CD14-positive monocyte (primary cell): Measurements from ENCODE around the gene FAT1. TPM values are rescaled to one million over a fixed set of nuclear protein-coding genes. Genes with fewer than 3 reads are reported as not detected.

Experiments used
- DNase-seq, 3 donors: peaks; one replicate each; pipeline ENCODE4 v3.0.0-alpha.2; 2011 to 2022
- H2AFZ ChIP-seq: 2 replicates; pipeline ENCODE4 v1.6.0; 2012; ENCODE audit warnings: mild to moderate bottlenecking, low read depth, low read length, inconsistent platforms; ENCODE audit not compliant: insufficient read depth, poor library complexity, severe bottlenecking
- H3K27ac ChIP-seq, 2 donors: 1 replicate in 1 of 2; 2 replicates in 1 of 2; pipeline ENCODE4 v1.5.1; 2012 to 2013; ENCODE audit warnings: low read length in 2 of 2, control low read depth in 1 of 2, inconsistent platforms in 1 of 2, low read depth in 1 of 2, mild to moderate bottlenecking in 1 of 2
- H3K27me3 ChIP-seq, 2 donors: one replicate each; pipeline versions ENCODE4 v1.6.0 to v1.6.1; 2011 to 2013; ENCODE audit warnings: low read length in 2 of 2; ENCODE audit not compliant: control insufficient read depth in 2 of 2, insufficient read depth in 2 of 2
- H3K36me3 ChIP-seq, 2 donors: replicated peaks in 1 of 2; 1 replicate in 1 of 2; 2 replicates in 1 of 2; pipeline versions ENCODE4 v1.5.1 to v1.6.1; 2012 to 2013; ENCODE audit warnings: low read length in 2 of 2, control low read depth in 1 of 2, inconsistent platforms in 1 of 2, mild to moderate bottlenecking in 1 of 2; ENCODE audit not compliant: insufficient read depth in 2 of 2, control insufficient read depth in 1 of 2
- H3K4me1 ChIP-seq, 2 donors: 1 replicate in 1 of 2; 2 replicates in 1 of 2; pipeline versions ENCODE4 v1.5.1 to v1.6.1; 2012 to 2013; ENCODE audit warnings: low read length in 2 of 2, control low read depth in 1 of 2, inconsistent platforms in 1 of 2, mild to moderate bottlenecking in 1 of 2, moderate library complexity in 1 of 2; ENCODE audit not compliant: insufficient read depth in 2 of 2, control insufficient read depth in 1 of 2
- H3K4me2 ChIP-seq: replicated peaks from 2 replicates; pipeline ENCODE3; 2012; ENCODE audit warnings: low read length, moderate library complexity, mild to moderate bottlenecking; ENCODE audit not compliant: poor library complexity, severe bottlenecking; ENCODE audit errors: extremely low read depth
- H3K4me3 ChIP-seq, 3 experiments: fragments of 200-600 bp in 1 of 3; sonication (generic) in 1 of 3; replicated peaks in 1 of 3; 1 replicate in 2 of 3; 2 replicates in 1 of 3; pipeline ENCODE4 v1.5.1; 2011 to 2013; ENCODE audit warnings: low read length in 3 of 3, mild to moderate bottlenecking in 3 of 3, control low read depth in 2 of 3, low read depth in 2 of 3, inconsistent platforms in 1 of 3, moderate library complexity in 1 of 3
- H3K79me2 ChIP-seq: 2 replicates; pipeline ENCODE4 v1.6.0; 2012; ENCODE audit warnings: mild to moderate bottlenecking, control low read depth, inconsistent platforms, low read length, moderate library complexity; ENCODE audit not compliant: insufficient read depth
- H3K9ac ChIP-seq: 2 replicates; pipeline ENCODE4 v1.6.0; 2017; ENCODE audit warnings: low read length, mild to moderate bottlenecking; ENCODE audit not compliant: insufficient read depth, poor library complexity, severe bottlenecking
- H3K9me3 ChIP-seq, 2 donors: replicated peaks in 1 of 2; 1 replicate in 1 of 2; 2 replicates in 1 of 2; pipeline versions ENCODE4 v1.5.1 to v1.6.1; 2012 to 2013; ENCODE audit warnings: low read length in 2 of 2, control low read depth in 1 of 2; ENCODE audit not compliant: control insufficient read depth in 1 of 2, insufficient read depth in 1 of 2
- H4K20me1 ChIP-seq: 2 replicates; pipeline ENCODE4 v1.6.0; 2012; ENCODE audit warnings: mild to moderate bottlenecking, low read length, control low read depth, moderate library complexity; ENCODE audit not compliant: insufficient read depth
- H3K27ac Mint-ChIP-seq, 7 donors: one replicate each; pipeline ENCODE4 v1.8.0; 2020; ENCODE audit warnings: mild to moderate bottlenecking in 7 of 7, mixed read lengths in 7 of 7, moderate library complexity in 6 of 7, inconsistent platforms in 2 of 7
- H3K27me3 Mint-ChIP-seq, 3 donors: one replicate each; pipeline ENCODE4 v1.8.0; 2021 to 2022; ENCODE audit warnings: low read depth in 3 of 3, mild to moderate bottlenecking in 3 of 3, mixed read lengths in 3 of 3, moderate library complexity in 3 of 3, inconsistent platforms in 1 of 3
- H3K36me3 Mint-ChIP-seq, 2 donors: one replicate each; pipeline ENCODE4 v1.8.0; 2020; ENCODE audit warnings: mixed read lengths in 2 of 2, inconsistent platforms in 1 of 2, mild to moderate bottlenecking in 1 of 2
- H3K4me1 Mint-ChIP-seq: one replicate; pipeline ENCODE4 v1.8.0; 2020; ENCODE audit warnings: mild to moderate bottlenecking, mixed read lengths
- H3K4me3 Mint-ChIP-seq, 2 donors: one replicate each; pipeline ENCODE4 v1.8.0; 2020; ENCODE audit warnings: mild to moderate bottlenecking in 2 of 2, mixed read lengths in 2 of 2, moderate library complexity in 1 of 2
- H3K9me3 Mint-ChIP-seq, 7 donors: one replicate each; pipeline ENCODE4 v1.8.0; 2020 to 2022; ENCODE audit warnings: mixed read lengths in 7 of 7, mild to moderate bottlenecking in 6 of 7, moderate library complexity in 6 of 7, inconsistent platforms in 2 of 7
- WGBS: methylation state at CpG from one replicate; pipeline ENCODE4 v1.1.5; 2013; ENCODE audit warnings: missing lambda C conversion rate; ENCODE audit not compliant: insufficient coverage; 5-methylcytosine and 5-hydroxymethylcytosine counted together
- intact Hi-C, 2 donors: fragments of 100-400 bp; cut with micrococcal nuclease; formaldehyde crosslinking; loops; one replicate each; pipeline versions ENCODE4 v1.15.0 to v1.15.1; 2023
- polyA plus RNA-seq, 3 donors: library from polyadenylated mRNA; depleted of rRNA in 1 of 3; unstranded in 2 of 3; stranded (reverse) in 1 of 3; fragments of 300-500 nt in 2 of 3; fragments of >200 nt in 1 of 3; fragmentation: Illumina TruSeq in 2 of 3; gene quantifications; 1 replicate in 2 of 3; 2 replicates in 1 of 3; pipeline ENCODE4 v1.2.3, GENCODE V29; 2012 to 2021
- TF ChIP-seq, protein P1 (sequence below): fragments of 200-600 bp; IDR thresholded peaks from one replicate; pipeline ENCODE4 v1.8.0; 2022; ENCODE audit warnings: antibody characterized with exemption, mild to moderate bottlenecking

The FAT1 gene
- polyA plus RNA-seq, 3 donors: not detected

DNA sequence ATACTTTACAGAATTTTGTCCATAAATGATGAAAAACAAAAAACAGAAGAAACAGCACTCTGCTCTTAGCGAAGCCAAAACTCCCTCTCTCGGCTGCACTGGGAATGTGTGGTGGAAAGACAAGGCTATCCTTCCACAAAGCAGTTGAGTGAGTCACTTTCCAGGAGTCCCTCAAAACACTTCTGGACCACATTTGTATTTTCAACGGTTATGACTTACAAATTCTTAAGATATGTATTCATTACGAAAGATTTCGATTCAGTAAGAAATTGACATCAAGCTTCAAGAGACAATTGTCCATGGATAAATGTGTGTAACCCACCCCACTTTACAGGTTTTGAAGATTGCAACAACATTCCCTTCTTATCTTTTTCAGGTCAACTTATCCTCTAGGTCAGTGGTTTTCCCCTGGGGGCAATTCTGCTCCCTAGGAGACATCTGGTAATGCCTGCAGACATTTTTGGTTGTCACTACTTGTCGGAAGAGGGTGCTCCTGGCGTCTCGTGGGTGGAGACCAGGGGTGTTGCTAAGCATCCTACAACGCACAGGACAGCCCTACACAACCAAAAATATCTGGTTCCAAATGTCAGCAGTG is 101.6 kb downstream of the FAT1 start:
- Histone ChIP-seq H3K79me2 (no peaks in the 10 kb centered on the region), H3K27ac (no peak overlapping the region), H3K4me2 (no peak overlapping the region), H3K9me3 (peaks cover 0 to 12% of the 10 kb centered on the region in 2 donors), H4K20me1 (no peaks in the 10 kb centered on the region), H3K36me3 (no peaks in the 10 kb centered on the region), H3K27me3 (no peaks in the 10 kb centered on the region), H3K4me3 (no peak overlapping the region), H3K4me1 (no peaks in the 10 kb centered on the region), H2AFZ (no peak overlapping the region), H3K9ac (no peak overlapping the region)
- Mint-ChIP-seq H3K27me3 (no peaks in the 10 kb centered on the region), H3K4me3 (no peak overlapping the region), H3K36me3 (no peaks in the 10 kb centered on the region), H3K27ac (no peak overlapping the region), H3K9me3 (peaks cover 0 to 7% (median 4%) of the 10 kb centered on the region in 7 donors), H3K4me1 (no peaks in the 10 kb centered on the region)
- intact Hi-C loops: no loop called here
- DNase-seq: no peak
- 93% methylated on average over 3 of the region's 9 CpGs for WGBS
- TF ChIP-seq, protein P1, sequence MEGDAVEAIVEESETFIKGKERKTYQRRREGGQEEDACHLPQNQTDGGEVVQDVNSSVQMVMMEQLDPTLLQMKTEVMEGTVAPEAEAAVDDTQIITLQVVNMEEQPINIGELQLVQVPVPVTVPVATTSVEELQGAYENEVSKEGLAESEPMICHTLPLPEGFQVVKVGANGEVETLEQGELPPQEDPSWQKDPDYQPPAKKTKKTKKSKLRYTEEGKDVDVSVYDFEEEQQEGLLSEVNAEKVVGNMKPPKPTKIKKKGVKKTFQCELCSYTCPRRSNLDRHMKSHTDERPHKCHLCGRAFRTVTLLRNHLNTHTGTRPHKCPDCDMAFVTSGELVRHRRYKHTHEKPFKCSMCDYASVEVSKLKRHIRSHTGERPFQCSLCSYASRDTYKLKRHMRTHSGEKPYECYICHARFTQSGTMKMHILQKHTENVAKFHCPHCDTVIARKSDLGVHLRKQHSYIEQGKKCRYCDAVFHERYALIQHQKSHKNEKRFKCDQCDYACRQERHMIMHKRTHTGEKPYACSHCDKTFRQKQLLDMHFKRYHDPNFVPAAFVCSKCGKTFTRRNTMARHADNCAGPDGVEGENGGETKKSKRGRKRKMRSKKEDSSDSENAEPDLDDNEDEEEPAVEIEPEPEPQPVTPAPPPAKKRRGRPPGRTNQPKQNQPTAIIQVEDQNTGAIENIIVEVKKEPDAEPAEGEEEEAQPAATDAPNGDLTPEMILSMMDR: no peak

DNA sequence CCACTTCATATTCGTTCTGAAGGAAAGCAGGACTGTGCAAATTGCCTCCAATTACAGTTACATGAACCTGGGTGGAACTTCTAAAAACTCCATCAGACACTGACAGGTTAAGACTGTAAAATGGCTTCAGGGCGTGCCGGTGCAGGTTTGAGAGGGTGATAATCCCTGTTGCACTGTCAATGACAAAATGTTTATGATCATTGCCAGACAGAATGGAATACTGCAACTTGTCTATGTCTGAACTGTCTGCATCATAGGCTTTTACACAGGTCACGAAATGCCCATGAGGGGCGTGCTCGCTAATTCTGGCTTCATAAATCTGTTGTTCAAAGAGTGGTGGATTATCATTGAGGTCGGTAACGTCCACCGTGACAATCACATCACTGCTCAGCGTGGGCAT is 104.6 kb downstream of the FAT1 start:
- Mint-ChIP-seq H3K9me3 (peaks cover 0 to 18% (median 2%) of the 10 kb centered on the region in 7 donors), H3K4me3 (no peak overlapping the region), H3K36me3 (no peaks in the 10 kb centered on the region), H3K4me1 (no peaks in the 10 kb centered on the region), H3K27me3 (no peaks in the 10 kb centered on the region), H3K27ac (no peak overlapping the region)
- intact Hi-C loops: no loop called here
- Histone ChIP-seq H3K36me3 (no peaks in the 10 kb centered on the region), H4K20me1 (no peaks in the 10 kb centered on the region), H3K79me2 (no peaks in the 10 kb centered on the region), H3K27ac (no peak overlapping the region), H2AFZ (no peak overlapping the region), H3K9ac (no peak overlapping the region), H3K4me2 (no peak overlapping the region), H3K4me3 (no peak overlapping the region), H3K27me3 (no peaks in the 10 kb centered on the region), H3K4me1 (no peaks in the 10 kb centered on the region), H3K9me3 (peaks cover 0 to 13% of the 10 kb centered on the region in 2 donors)
- 94% methylated on average over 3 of the region's 10 CpGs for WGBS
- DNase-seq: no peak
- TF ChIP-seq, protein P1: no peak
